ENCODE data around the gene ERI2.
"Not testable (repeated sequence)": the region's sequence is repeated elsewhere in the genome, so short reads cannot be mapped to it uniquely, and the experiment has no call there.

ERI2 gene

DNA sequence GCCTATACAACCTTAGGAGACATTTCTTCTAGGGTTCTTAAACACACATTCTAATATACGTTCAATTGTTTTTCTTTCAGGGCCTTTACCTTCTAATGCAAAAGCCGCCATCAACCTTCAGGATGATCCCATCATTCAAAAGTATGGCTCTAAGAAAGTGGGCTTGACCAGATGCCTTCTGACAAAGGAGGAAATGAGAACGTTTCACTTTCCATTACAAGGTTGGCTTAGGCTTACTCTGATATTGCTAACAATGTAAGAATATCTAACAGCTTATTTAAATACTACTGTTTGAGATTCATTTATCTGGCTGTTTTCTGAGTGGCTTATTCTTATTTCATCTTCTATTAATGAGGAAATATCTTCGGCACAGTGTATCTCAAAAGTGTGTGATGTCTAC lies 15.4 kb upstream of the ERI2 start:
- intact Hi-C loops (cut with DNase I): no loop called here
- DNase-seq: no peak

DNA sequence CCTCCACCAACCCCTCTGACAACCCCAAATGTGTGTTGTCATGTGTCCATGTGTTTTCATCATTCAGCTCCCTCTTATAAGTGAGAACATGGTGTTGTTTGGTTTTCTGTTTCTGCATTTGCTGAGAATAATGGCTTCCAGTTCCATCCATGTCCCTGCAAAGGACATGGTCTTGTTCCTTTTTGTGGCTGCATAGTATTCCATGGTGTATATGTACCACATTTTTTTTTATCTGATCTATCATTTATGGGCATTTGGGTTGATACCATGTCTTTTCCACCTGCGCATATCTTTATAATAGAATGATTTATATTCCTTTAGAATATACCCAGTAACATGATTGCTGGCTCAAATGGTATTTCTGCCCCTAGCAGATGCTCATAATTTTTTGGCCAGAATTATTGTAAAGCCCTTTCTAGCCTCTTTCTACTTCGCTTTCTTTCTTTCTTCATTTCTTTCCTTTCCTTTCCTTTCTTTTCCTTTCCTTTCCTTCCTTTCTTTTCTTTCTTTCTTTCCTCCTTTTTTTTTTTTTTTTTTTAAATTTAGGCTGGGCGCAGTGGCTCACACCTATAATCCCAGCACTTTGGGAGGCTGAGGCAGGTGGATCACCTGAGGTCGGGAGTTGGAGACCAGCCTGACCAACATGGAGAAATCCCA lies 12.8 kb upstream of the ERI2 start:
- no peak for DNase-seq
- intact Hi-C loops (cut with DNase I): no loop called here

DNA sequence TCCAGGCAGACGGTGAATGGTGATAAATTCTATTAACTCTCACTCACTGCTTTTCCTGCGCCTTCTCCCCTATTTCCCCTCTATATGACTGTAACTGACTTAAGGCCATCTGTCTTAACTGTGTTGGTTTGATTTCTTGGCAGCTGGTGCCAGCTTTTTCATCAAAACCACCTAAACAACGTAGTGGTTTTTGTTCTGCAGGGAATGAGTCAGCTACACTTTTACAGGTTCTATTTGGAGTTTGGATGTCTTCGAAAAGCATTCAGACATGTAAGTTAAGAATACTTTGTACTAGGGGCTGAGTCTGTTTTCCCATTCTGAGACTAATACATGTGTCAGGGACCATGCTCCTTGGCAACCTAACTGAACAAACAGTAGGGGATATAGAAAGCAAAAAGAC lies 8.5 kb upstream of the ERI2 start:
- intact Hi-C loops (cut with DNase I): no loop called here

DNA sequence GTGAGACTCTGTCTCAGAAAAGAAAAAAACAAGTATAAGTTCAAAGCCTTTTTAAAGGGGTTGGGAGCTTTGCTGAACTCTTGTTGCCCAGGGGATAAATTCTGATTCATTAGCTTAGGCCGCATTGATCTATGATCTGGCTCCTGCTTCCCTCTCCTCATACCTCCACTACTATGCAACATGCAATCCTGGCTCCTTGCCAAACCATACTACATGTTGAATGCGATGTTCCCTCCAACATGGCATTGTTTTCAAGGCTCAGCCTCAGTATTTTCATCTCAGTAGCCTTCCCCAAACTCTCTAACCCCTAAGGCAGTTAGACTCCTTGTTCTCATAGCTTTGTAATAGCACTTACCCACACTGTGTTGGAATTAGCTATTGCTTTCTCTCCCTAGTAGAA lies 6.2 kb upstream of the ERI2 start:
- intact Hi-C loops (cut with DNase I): no loop called here

More for the DNA sequence above, 8.5 kb upstream of the ERI2 start:
- no peak for DNase-seq

DNA sequence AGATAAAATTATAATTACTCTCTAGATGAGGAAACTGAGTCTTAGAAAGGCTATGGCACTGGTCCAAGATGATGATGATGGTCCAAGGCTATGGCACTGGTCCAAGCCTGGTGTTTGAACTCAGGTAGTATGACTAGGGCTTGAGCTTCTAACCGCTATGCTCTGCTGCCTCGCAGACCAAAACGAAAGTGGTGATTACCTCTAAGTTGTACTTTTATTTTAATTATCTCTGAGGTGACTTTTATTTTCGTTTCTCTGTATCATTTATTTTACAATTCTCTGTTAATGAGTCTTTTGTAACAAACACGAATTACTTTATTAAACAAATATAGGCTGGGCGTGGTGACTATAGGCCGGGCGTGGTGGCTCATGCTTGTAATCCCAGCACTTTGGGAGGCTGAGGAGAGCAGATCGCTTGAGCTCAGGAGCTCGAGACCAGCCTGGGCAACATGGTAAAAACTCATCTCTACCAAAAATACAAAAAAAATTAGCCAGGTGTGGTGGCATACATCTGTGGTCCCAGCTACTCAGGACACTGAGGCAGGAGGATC lies 5.7 kb upstream of the ERI2 start:
- intact Hi-C loops (cut with DNase I): no loop called here
- no peak for DNase-seq

More for the DNA sequence above, 6.2 kb upstream of the ERI2 start:
- no peak for DNase-seq

DNA sequence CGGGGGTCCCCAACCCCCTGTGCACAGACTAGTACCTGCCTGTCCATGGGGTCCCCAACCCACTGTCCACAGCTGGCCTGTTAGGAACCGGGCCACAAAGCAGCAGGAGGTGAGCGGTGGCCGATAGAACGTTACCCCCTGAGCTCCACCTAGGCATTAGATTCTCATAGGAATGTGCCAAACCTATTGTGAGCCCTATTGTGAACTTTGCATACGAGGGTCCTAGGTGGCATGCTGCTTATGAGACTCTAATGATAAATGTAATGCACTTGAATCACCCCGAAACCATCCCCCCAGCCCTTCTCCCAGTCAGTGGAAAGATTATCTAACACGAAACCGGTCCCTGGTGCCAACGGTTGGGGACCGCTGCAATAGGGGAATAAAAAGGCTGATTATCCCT lies 1.6 kb upstream of the ERI2 start:
- DNase-seq: peak in 1 of 10 donors; percentile 35
- intact Hi-C loops (cut with DNase I): loop anchor here (5.0 kb wide), 2 partner anchors 66 to 94 kb away; partner anchors contain the start of genes DCUN1D3, LYRM1 and THUMPD1

DNA sequence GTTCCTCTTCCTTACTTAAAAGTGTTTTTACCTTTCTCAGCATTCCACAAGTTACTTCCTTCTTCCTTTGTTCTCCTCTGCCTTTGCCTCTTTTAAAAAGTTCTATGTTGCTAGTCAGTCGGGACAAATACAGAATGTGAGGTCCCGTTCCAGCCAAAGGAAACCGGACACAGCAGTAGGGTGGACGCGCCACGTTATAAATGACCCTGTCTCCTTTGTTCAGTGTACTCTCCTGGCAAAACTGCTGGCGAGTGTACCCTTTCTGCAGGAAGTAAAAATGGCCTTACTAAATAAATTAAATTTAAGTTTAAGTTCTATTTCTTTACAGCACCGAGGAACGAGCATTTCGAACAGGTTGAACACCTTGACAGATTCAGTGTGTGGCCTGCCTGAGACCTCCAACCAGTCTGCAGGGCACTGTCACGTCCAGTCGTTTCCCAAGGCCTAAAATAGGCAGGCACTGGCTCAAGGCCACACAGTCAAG lies 546 bp downstream of the ERI2 start:
- not testable (repeated sequence) for DNase-seq
- intact Hi-C loops (cut with DNase I): loop anchor here (5.0 kb wide), 2 partner anchors 63 to 97 kb away; partner anchors contain the start of genes DCUN1D3, LYRM1 and THUMPD1

DNA sequence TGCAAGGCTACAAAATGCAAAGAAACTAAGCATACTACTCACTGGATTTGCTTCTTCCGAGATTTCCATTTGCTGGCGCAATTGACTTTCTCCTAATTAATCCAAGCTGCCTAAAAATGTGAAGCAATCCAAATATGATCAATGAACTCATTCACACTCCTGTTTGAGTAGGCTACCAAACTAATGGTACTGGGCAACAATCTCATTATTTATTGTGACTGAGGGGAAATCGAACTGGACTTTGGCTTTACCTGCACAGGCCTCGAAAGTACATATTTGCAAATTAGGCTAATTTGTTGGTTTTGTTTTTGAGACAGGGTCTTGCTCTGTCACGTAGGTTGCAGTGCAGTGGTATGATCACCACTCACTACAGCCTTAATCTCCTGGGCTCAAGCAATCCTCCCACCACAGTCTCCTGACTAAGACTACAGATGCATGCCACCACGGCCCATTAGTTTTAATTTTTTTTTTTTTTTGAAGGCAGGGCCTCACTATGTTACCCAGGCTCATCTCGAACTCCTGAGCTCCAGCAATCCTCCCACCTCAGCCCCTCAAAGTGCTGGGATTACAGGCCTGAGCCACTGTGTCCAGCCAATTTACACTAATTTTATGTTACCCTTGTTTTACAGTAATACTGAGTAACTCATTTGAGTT lies 2.6 kb downstream of the ERI2 start:
- intact Hi-C loops (cut with DNase I): no loop called here

DNA sequence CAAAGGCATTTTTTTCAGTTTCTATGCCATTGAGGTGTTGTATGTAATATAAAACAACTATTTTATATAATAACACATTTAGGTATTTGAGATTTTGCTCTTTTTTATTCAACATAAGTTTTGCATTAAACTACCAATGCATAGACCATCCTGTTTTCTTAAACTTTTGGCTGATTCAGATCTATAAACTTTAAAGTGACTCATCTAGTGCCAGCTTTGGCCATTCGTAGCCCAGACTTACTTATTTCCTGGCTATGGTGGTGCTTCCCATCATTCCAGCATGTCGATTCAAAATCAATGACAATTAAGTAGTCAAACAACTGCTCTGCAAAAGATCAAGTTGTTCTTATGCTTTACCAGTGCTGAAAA lies 3.1 kb downstream of the ERI2 start:
- intact Hi-C loops (cut with DNase I): no loop called here
- no peak for DNase-seq

More for the DNA sequence above, 2.6 kb downstream of the ERI2 start:
- no peak for DNase-seq

DNA sequence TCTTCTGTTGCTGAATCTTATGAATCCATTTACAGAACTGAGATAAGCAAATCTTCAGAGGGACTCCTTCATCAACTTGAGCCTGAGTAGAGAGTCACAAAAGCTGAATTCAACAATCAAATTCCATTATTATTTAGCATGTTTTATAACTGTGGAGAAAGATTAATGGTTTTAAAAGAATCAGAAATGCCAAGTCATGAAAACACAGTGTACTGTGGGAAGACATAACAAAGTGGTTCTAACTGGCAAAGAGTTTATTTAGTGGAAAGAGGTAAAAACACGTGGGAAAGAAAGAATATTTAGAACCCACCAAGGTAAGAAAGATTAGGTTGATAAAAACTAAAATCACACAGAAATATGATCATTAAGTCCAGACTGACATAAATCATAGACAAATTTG lies 5.0 kb downstream of the ERI2 start:
- no peak for DNase-seq
- intact Hi-C loops (cut with DNase I): no loop called here

DNA sequence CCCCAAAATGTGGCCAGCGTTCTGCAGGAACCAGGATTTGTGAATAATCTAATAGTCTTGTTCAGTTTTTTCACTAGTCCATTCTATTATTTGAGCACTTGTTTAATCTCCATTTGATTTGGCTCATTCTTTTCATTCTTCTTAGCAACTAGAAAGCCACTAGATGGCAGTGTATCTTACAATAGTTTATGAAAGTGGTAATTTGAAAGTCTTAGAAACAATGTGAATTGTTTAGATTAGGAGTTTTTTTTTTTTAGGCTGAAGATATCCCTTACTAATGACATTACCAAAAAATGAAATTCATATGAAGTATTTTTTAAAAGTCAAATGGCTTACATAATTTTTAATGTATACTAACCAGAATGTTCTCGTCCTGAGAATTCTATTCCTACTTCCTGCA lies 6.7 kb downstream of the ERI2 start:
- no peak for DNase-seq
- intact Hi-C loops (cut with DNase I): loop anchor here (2.0 kb wide), 1 partner anchor 285 kb away; no protein-coding TSS in a partner anchor

DNA sequence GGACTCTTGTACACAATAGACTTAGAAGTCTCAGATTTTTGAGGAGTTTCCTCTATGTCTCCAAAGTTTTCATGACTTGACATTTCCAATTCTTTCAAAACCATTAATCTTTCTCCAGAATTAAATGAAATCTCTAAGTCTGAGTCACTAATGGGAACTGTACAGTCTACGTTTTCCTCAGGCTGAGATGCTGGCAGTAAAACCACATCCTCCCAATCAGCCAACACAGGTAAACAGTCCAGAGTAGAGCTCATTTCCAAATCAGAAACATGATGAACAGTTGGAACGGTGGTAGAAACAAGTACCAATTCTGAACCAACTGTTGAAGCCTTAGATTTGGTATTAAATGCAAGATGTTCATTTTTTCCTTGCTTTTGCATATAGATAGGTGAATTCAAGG lies 7.9 kb downstream of the ERI2 start:
- DNase-seq: no peak
- intact Hi-C loops (cut with DNase I): loop anchor here (2.0 kb wide), 1 partner anchor 286 kb away; no protein-coding TSS in a partner anchor

DNA sequence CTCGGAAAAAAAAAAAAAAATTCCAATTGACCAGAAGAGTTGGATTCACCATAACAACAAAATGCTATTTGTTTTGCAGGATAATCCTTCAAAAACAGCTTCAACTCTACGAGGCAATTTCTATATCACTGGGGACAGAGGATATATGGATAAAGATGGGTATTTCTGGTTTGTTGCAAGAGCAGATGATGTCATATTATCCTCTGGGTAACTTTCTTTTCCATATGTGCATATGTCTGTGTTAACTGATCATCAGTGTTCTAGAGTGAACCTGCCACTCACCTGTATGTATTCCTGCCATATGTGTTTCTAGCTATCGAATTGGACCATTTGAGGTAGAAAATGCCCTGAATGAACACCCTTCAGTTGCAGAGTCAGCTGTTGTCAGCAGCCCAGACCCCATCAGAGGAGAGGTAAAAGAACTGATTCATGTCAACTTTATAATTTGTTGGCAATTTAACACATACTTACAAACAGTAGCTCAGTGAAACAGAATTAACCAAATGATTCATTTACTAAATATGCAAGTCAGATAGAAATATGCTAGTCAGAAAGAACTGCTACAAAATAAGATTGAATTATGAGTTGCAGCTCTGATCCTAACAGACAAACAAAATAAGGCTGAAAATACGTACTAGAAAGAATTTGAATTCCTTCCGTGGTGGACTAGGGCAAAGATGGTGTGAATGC lies 14.2 kb downstream of the ERI2 start:
- DNase-seq: no peak
- intact Hi-C loops (cut with DNase I): no loop called here

DNA sequence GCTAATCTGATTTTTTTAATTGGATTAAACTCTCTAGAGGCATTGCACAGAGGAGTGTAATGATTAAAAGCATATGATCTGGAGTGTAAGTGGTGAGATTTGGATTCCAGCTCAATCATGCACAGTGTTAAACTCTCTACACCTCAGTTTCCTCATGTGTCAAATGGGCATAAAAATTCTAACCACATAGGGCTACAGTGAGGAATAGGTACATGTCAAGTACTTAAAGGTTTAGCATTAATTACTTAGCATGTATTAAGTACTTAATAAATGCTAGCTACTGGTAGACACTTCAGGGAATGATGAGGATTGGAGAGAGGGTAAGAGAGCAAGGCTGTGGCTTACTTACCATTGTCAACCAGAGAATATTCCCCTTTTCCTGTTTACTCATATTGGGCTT lies 17.1 kb downstream of the ERI2 start:
- intact Hi-C loops (cut with DNase I): no loop called here
- no peak for DNase-seq

DNA sequence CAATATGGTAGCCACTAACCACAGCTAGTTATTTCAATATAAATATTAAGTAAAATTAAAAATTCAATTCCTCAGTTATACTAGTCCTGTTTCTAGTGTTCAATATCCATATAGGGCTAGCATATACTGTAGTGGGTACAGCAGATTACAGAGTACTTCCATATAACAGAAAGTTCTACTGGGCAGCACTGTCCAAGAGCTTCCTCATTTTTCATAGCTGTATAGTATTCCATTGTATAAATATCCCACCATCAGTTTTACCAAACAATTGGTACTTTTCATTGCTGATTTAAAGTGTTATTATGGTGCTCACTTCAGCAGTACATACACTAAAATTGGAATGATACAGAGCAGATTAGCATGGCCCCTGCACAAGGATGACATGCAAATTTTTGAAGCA lies 22.1 kb downstream of the ERI2 start:
- intact Hi-C loops (cut with DNase I): no loop called here
- no peak for DNase-seq

DNA sequence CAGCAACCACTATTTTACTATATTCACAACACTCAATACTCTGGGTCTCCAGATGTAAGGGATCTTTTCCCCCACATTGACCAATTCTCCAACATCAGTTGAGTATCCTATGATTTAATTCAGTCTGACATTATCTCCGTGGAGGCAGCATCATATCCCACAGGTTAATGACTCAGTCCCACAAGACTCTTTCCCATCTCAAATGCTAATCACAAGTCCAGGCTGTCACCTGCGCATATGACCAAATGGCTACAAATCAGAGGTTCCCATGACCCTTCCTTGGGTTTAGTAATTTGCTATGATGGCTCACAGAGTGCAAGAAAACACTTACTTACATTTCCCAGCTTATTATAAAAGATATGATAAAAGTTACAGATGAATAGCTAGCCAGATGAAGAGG lies 23.8 kb downstream of the ERI2 start:
- no peak for DNase-seq
- intact Hi-C loops (cut with DNase I): no loop called here

DNA sequence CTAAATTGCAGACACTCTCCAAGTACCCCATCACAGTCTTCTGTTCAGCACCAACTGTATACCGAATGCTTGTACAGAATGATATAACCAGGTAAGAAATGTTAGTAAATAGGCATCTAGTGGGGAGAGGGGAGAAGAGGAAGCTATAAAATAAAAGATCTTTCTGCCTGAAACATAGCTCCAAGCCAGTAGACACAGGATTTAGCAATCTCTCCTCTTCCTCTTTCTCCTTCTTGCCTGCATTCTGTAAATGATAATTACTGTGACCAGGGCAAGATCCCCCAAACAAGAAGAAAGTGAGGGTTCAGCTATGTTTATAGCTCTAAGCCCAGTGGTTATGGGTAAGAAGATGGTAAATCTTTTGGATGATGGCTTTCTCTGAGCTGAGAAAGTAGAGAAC lies 24.6 kb downstream of the ERI2 start:
- DNase-seq: no peak
- intact Hi-C loops (cut with DNase I): no loop called here

DNA sequence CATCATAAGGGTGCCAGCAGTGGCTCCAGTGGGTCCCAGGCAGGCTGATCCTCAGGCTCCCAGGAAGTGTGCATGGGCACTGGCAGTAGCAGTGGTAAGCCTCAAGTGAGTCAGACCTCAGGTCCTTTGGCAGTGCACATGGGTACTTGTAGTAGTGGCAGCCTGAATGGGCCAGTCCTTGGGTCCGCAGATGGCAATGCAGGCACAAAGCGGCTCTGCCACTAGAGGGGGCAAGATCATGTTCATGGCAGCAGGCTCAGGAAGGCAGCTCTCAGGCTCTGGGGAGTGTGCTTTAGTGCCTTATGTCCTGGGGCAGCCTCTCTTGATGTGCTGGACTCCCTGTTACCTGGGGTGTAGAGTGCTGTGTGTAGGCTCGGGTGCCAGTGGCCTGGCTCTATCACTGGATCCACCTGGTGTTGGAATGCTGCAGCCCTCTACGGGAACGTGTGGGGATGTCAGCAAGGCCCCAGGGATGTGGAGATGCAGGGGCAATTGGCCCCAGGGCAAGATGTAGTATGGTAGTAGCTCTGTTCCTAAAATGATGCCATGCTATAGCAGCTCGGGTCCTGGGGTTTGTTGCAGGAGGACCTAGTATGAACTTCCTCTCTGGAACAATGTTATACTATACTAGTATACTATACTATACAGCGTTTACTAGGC lies 31.4 kb downstream of the ERI2 start:
- intact Hi-C loops (cut with DNase I): no loop called here
- peak in 3 of 10 donors; percentile 2 to 65 (median 18) for DNase-seq

DNA sequence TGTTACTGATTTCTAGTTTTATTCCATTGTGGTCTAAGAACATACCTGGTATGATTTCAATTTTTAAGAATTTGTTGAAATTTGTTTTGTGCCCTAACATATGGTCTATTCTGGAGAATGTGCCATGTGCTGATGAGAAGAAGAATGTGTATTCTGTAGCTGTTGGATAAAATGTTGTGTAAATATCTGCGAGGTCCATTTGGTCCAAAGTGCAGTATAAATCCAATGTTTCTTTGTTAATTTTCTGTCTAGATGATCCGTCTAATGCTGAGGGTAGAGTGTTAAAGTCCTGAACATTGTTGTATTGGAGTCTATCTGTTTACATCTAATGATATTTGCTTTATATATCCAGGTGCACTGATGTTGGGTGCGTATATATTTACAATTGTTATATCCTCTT lies 32.6 kb downstream of the ERI2 start:
- intact Hi-C loops (cut with DNase I): no loop called here
- DNase-seq: no peak

DNA sequence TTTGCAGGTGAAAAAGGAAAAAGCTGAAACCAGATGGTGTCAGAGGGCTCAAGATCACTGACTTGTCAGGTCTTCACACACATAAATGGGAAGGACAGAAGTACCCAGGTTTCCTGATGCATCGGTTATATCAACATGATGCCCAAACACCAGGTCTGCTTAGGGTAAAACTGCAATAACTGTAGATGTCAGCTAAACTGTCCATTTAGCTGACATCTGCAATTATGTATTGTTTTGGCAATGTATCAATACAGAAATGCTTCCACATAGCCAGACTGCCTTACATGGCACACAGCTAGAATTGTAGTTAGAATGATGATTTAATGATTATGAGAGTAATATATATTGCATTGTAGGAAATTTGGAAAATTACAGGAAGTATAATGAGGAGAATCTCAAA lies 37.5 kb downstream of the ERI2 start:
- intact Hi-C loops (cut with DNase I): no loop called here
- no peak for DNase-seq

DNA sequence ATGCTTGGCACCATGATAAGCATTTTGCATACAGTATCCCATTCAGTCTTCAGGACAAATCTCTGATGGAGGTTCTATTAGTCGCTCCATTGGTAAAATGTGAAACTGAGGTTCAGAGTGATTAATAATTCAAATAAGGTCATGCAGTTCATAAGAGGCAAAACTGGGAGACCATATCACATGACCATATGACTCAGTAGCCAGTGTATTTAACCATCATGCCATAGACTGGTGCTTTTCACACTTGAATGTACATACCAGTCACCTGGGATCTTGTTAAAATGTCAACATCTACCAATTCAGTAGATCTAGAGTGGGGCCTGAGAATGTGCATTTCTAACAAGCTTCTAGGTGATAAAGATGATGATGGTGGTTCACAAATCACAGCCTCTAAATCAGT lies 38.2 kb downstream of the ERI2 start:
- DNase-seq: no peak
- intact Hi-C loops (cut with DNase I): no loop called here

All from posterior cingulate gyrus (tissue), 11 donors.